GM12872 (cell line): ENCODE results near the gene THY1.

Source experiments
- CTCF ChIP-seq: IDR thresholded peaks from 3 replicates; pipeline ENCODE4 v1.5.1; 2011; ENCODE audit warnings: low read depth, mild to moderate bottlenecking, low read length, moderate library complexity; ENCODE audit not compliant: insufficient read depth

The THY1 gene

GRCh38 chr11:119422809-119423508 lies at the start of gene THY1:
THY1 (minus strand) TSS chr11:119423172; CDS start chr11:119420905, 2,267 bp downstream.
- no peak for TF ChIP-seq CTCF

GRCh38 chr11:119472186-119472855 lies 49.3 kb upstream of the THY1 start:
- no peak for TF ChIP-seq CTCF

- no peak for TF ChIP-seq CTCF
These were observed 48.4 kb upstream of the THY1 start for GRCh38 chr11:119471329-119471728.

- TF ChIP-seq CTCF = no peak
These were observed 47.6 kb upstream of the THY1 start for GRCh38 chr11:119470317-119471291.

- no peak for TF ChIP-seq CTCF
These were observed 46.5 kb upstream of the THY1 start for GRCh38 chr11:119469506-119469905.

GRCh38 chr11:119468511-119468910 lies 45.5 kb upstream of the THY1 start:
- no peak for TF ChIP-seq CTCF

GRCh38 chr11:119461229-119461963 lies 38.4 kb upstream of the THY1 start:
- TF ChIP-seq CTCF = no peak
